NCI-H82 treated with DMSO at 0.1 percent for 48 hours (cell line): ENCODE measurements around the gene DHRSX.
"Not testable (repeated sequence)": the region's sequence is repeated elsewhere in the genome, so short reads cannot be mapped to it uniquely, and the experiment has no call there.

Source experiments
- DNase-seq: peaks from one replicate; lab custom pipeline; 2025; ENCODE audit not compliant: unreplicated experiment; lab: John Stamatoyannopoulos, UW

The DHRSX gene

DNA sequence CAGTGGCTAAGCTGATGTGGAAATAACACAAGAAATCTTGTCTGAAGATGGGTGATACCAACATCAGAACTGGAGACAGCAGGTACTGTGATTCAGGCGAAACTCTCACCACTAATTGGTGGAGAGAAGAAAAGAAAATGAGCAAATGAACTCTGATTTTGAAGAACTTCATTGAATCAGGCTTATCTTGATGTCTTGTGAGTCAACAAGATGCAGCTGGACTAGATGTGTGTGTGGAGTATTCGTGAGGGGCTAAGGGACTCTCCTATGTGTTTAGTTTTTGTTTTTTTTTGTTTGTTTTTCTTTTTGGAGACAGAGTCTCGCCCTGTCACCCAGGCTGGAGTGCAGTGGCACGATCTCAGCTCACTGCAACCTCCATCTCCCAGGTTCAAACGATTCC lies 131.6 kb downstream of the DHRSX start:
- no peak for DNase-seq

DNA sequence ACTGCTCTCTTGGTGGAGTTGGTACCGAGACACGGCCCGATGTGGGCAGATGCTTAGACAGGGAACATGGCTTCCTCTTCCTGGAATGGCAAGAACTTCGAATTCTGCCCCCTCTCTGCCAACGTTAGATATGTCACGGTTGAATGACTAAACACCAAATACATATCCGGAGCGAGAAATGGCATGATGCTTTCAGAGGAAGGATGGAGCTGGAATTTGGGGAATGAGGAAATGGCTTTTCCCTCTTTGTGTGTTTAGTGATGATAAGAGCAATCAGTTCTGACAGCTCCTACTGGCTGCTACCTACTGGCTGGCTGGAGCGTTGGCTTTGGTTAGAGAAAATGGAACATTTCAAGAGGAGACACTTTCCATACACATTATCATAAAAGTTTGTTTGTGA lies 140.0 kb downstream of the DHRSX start:
- no peak for DNase-seq

GRCh38 chrX:2359522-2359921 lies 141.3 kb downstream of the DHRSX start:
- DNase-seq = not testable (repeated sequence)

- DNase-seq = no peak
Observed at GRCh38 chrX:2351999-2352995, 148.5 kb downstream of the DHRSX start.

DNA sequence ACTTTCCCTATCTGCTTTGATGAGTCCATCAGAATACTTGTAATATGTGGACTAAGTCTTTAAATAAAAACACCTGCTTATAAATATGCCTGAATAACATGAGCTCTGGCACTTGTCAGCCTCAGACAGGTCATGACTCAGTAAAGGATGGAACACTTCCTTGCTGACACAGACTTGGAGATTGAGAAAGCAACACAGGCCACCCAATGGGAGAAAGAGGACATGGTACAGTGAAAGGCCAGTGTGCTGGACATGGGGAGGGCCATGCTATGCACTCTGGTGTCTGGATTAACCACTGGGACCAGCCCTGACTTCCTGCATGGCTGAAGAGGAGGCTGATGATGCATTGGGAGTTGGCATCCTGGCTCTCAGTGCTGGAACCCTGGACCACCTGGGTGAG lies 149.5 kb downstream of the DHRSX start:
- no peak for DNase-seq

DNA sequence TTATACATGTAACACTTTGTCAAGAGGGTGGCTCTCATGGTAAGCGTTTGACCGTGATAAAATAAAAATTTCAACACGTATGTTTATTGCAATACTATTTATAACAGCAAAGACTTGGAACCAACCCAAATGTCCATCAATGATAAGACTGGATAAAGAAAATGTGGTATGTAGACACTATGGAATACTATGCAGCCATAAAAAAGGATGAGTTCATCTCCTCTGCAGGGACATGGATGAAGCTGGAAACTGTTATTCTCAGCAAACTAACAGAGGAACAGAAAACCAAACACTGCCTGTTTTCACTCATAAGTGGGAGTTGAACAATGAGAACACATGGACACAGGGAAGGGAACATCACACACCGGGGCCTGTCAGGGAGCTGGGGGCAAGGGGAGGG lies 150.1 kb downstream of the DHRSX start:
- DNase-seq = not testable (repeated sequence)

- DNase-seq = not testable (repeated sequence)
Observed at GRCh38 chrX:2350036-2350435, 150.7 kb downstream of the DHRSX start.

DNA sequence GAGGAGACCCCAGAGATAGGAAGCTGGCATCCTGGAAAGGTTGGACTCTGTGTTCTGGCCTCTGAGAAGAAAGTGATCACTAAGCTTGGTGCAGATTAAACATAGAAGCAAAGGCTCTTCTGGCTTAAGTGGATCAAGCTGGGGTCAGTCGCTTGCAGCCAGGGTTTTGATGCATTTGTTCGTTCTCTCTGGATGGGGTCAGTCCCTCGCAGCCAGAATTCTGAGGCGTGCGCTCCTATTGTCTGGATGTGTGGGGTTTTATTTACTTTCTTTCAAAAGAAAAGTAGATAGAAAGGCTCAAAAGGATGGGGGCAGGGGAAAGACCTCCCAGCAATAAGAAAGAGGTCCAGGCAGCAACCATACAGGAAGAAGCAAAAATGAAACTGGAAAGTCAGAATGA lies 152.6 kb downstream of the DHRSX start:
- DNase-seq = no peak

- DNase-seq = no peak
Observed at GRCh38 chrX:2346158-2346557, 154.6 kb downstream of the DHRSX start.

GRCh38 chrX:2345562-2345961 lies 155.2 kb downstream of the DHRSX start:
- DNase-seq = no peak

- DNase-seq = no peak
Observed at GRCh38 chrX:2343413-2343812, 157.4 kb downstream of the DHRSX start.

DNA sequence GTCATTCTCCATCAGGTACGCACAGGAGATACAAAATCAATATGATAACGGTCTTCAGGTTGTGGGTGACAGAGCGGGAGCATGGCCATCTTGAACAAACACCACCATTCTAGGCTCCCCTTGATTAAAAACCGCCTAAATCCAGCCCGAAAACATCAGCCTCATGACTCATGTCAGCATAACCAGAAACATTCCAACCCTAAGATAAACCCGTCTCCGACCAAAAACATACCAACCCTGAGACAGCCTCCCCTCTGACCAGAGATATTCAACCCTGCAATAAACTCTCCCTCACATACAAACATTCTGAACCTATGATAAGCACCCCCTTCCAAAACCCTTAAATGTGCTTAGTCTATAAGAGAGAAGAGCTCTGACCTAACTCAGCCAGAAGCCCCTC lies 157.9 kb downstream of the DHRSX start:
- no peak for DNase-seq

- DNase-seq = no peak
Observed at GRCh38 chrX:2342281-2342688, 158.5 kb downstream of the DHRSX start.

DNA sequence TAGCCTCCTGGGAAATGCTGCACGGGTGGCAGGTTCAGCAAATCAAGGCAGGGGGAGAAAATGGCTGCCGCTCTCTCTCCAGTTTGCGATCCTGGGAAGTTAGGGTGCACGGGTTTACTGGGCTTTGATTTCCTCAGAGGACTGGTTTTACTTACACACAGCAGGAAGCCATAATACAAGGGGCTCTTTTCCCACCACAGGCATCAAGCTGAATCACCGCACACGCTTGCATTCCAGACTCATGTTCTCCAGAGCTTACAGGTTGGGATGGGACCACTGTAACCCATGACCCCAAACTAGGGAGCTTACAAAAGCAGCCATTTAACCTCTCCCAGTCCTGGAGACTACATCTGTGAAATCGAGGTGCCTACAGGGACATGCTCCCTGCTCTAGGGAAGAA lies 159.8 kb downstream of the DHRSX start:
- DNase-seq = no peak

- DNase-seq = no peak
Observed at GRCh38 chrX:2336181-2336580, 164.6 kb downstream of the DHRSX start.

GRCh38 chrX:2334237-2334636 lies 166.5 kb downstream of the DHRSX start:
- no peak for DNase-seq

DNA sequence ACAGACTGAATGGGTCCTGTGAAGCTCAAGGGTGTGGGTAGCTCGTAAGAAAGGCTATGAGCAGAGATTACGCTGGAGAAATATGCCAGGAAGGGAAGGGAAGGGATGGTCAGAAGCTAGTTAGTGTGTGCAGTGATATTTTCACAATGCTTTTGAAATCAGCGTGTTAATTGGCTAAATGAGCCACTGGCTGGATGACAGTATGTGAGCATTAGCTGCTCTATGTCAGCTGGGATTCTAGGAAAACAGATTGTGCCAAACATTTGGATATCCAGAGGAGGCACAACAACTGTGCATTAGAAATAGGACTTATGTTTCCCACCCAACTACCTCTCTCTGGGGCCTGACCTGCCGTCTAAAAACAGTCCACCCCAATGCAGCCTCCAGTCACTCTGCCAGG lies 168.5 kb downstream of the DHRSX start:
- no peak for DNase-seq

DNA sequence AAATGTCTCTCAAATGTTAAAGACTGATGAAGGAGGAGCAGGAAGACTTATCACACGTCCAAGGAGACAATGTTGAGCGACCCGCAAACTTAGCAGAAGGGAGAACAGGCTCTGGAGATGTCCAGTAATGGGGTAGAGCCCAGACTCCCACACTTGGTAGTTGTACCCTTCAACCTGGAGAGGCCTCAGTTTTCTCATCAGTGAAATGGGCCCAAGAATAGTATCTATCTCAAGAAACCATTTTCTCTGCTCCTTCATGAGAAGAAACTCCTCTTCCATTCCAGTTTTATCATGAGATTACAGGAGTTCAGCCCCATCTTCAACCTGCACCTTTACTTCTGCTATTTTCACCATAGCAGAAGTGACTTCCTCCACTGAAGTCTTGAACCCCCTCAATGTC lies 169.9 kb downstream of the DHRSX start:
- DNase-seq = no peak

GRCh38 chrX:2330487-2330886 lies 170.3 kb downstream of the DHRSX start:
- no peak for DNase-seq

- DNase-seq = no peak
Observed at GRCh38 chrX:2327423-2327822, 173.4 kb downstream of the DHRSX start.

DNA sequence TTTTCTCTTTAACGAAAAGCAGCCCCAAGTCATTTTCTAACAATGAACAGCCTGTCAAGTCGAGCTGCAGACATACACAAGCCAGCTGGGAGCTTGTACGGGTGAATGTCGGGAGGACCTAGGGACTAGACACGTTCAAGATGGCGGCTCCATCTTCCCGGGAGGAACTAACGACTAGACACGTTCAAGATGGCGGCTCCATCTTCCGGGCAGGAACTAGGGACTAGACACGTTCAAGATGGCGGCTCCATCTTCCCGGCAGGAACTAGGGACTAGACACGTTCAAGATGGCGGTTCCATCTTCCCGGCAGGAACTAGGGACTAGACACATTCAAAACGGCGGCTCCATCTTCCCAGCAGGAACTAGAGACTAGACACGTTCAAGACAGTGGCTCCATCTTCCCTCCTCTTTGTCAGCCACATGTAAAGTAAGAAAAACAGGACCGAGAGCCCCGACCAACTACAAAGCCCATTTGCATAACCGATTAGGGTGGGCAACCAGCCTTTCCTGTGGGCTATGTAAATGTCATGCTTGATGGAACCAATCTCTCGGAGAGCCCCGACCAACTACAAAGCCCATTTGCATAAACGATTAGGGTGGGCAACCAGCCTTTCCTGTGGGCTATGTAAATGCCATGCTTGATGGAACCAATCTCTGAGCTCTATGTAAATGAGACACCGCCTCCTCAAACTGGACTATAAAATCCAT lies 175.5 kb downstream of the DHRSX start:
- no peak for DNase-seq

DNA sequence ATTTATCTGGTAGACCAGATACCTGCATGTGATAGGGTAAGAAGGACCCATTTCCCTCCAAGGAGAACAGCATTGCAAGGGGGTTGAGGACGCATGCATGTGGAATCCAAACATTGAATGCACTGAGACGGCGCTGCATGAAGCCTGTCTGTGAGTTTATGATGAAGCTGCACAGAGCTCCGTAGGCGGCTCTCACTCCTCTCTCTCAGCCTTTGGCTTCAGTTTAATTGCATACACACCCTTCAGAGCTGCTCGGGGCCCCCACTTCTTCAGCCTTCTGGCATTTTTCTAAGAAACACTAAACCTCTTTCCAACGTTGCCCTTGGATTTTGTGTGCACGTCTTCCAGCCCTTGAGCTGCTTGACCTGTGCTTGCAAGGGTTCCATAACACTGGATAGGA lies 176.6 kb downstream of the DHRSX start:
- no peak for DNase-seq
